ENCODE data around the gene FLNB.
"Not testable (repeated sequence)": the region's sequence is repeated elsewhere in the genome, so short reads cannot be mapped to it uniquely, and the experiment has no call there.

The FLNB gene

GRCh38 chr3:57981483-57982087 is 26.6 kb upstream of the FLNB start:
- DNase-seq, result no peak

GRCh38 chr3:57982561-57983243 is 25.5 kb upstream of the FLNB start:
- DNase-seq, result no peak

DNA sequence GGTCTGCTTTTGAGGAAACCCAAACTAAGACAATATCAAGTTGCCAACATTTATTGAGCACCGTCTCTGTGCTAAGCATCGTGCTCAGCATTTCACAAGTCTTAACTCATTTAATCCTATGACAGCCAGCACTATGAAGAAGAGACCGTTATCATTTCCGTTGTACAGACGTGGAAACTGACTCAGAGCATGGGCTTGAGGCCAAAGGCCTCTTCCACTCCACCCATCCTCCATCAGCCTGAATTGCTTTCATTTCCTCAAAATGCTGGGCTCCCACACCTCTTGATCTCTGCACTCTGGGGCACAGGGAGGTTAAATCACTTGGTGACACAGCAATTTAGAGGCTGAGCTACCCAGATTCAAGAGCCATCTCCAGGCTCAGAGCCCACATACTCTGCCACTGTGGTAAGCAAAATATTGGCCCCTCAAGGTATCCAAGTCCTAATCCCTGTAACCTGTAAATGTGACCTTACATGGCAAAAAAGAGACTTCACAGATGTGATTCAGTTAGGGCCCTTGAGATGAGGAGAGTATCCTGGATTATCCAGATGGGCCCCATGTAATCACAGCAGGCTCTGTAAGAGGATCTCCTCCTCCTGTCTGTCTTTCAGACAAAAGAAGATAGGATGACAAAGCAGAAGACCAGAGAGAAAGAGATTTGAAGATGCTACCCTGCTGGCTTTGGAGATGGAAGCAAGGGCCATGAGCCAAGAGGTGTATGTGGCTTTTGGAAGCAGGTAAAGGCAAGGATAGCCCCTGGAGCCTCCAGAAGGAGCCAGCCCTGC is 24.3 kb upstream of the FLNB start:
- DNase-seq, result peak; percentile 52

- DNase-seq, result no peak
Observed at GRCh38 chr3:57985176-57985983, 22.8 kb upstream of the FLNB start.

DNA sequence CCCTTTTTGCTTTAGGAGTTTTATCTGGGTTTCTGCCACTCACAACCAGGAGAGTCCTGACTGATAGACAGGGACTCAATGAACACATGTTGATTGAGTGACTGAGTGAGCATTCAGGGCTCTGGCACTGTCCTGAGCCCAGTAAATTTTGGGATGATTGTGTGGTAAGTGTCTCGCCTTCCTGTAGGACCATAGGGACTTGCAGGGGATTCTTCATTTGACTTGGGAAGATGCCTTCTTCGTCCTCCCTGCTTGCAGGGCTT is 22.3 kb upstream of the FLNB start:
- DNase-seq, result no peak

DNA sequence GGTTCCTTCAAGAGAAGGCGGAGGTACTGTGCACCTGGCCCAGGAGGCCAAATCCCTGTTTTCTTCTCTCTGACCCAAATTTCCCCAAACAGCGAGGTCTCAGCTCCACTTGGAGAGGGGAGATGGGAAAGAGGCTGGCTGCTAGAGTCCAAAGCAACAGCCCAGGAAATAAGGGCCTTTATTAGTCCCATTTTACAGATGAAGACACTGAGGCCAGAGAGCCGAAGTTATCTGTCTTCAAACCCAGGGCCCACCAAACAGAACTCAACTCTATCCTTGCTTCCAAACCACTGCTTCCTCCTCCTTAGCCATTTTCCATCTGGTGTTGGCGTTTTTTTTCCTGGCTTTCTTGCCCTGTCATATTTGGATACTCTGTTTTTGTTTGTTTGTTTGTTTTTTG is 22.0 kb upstream of the FLNB start:
- no peak for DNase-seq

GRCh38 chr3:57989198-57989597 is 19.0 kb upstream of the FLNB start:
- not testable (repeated sequence) for DNase-seq

DNA sequence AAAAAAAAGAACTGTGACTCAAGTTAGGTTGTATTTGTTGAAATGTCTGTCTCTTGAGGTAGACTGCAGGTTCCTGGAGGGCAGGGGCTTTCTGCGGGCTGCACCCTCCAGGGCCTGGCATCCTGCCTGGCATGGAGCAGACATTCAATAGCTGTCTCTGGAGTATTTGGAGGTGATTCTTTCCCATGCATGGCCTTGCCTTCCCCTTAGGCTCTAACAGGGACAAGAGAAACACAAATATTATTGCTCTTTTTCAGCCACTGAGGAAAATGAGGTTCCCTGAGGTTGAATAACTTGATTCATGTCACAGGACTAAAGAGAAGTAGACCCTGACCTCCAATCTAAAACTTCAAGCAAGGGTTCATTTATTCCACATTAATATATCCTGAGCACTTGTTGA is 18.6 kb upstream of the FLNB start:
- no peak for DNase-seq

GRCh38 chr3:57992452-57993213 is 15.6 kb upstream of the FLNB start:
- DNase-seq, result no peak

GRCh38 chr3:57998366-57999283 is 9.6 kb upstream of the FLNB start:
- DNase-seq, result no peak

- no peak for DNase-seq
Observed at GRCh38 chr3:57999417-58000115, 8.7 kb upstream of the FLNB start.

- no peak for DNase-seq
Observed at GRCh38 chr3:58000306-58001085, 7.7 kb upstream of the FLNB start.

- DNase-seq, result no peak
Observed at GRCh38 chr3:58001086-58001467, 7.1 kb upstream of the FLNB start.

GRCh38 chr3:58001979-58002378 is 6.2 kb upstream of the FLNB start:
- DNase-seq, result no peak

DNA sequence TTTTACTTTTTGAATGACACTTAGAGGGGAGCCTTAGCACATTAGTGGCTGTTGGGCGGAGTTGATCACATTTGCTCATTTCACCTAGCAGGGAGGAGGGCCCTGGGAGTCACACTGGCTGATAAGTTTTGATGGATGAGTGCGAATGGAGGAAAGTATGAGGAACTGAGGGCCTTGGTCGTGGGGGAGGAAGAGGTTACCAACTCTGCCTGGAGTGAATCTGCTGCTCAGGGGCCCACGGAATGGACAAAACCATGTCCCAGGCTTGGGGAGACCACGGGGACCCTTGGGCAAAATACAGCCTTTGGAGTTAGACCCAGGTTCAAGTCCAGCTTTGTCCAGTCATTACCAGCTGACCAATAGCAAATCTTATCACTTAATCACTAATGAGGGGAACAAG is 5.1 kb upstream of the FLNB start:
- DNase-seq, result no peak

DNA sequence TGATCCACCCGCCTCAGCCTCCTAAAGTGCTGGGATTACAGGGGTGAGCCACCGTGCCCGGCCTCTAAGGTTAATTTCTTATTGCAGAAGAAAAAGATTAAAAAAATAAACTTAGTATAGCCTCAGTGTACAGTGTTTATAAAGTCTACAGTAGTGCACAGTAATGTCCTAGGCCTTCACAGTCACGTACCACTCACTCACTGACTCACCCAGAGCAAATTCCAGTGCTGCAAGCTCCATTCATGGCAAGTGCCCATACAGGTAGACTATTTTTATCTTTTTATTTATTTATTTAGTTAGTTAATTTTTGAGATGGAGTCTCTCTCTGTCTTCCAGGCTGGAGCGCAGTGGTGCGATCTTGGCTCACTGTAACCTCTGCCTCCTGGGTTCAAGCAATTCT is 3.2 kb upstream of the FLNB start:
- DNase-seq, result no peak

- no peak for DNase-seq
Observed at GRCh38 chr3:58005669-58006068, 2.6 kb upstream of the FLNB start.

- no peak for DNase-seq
Observed at GRCh38 chr3:58006661-58007060, 1.6 kb upstream of the FLNB start.

DNA sequence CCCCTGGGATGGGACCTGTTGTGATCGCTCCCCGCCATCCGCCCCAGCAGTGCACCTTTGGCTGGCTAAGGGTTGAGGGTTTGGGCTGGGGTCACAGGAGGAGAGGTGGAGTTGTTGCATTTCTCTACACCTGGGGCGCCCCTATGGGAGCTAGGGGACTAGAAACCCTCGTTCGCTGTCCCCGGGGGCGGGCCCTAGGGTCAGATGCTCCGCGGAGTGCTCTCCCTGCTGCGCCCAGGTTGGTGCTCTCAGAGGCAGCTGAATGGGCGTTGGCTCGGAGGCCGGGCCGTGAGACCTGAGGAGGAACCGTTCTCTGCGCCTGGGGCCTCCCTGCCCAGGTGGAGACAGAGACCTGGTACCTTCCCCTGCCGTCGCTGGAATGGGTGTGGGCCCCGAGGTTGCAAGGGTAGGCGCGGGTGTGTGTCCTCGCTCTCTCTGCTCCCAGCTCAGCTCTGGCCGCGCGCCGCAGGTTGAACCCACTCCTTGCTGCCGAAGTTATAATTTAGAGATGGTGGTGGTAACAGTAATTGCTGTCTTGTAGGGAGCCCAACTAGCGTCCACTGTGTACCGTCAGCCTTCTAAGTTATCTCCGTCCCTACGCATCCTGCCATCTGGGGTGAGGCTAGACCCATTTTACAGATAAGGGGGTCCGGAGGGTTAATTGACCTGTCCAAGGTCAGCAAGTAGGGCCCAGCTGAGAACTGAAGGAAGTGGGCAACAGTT is 965 bp downstream of the FLNB start:
- peak; percentile 33 for DNase-seq
